ENCODE data around the gene PM20D2.

PM20D2 gene

GRCh38 chr6:89139509-89140346 is 6.1 kb upstream of the PM20D2 start:
- H3K9ac ChIP-seq (ENCODE audit: insufficient read length) = no peak overlapping the region
- H3K27ac ChIP-seq = no peak overlapping the region
- no peaks in the 10 kb centered on the region for H3K9me3 ChIP-seq (ENCODE audit: low read depth, low read length)
- DNase-seq (ENCODE audit: low read depth, low spot score) = no peak
- H3K4me3 ChIP-seq = no peak overlapping the region
- no peaks in the 10 kb centered on the region for H3K36me3 ChIP-seq (ENCODE audit: insufficient read depth, low read length)
- TF ChIP-seq FOXP2 (optimal IDR thresholded peaks at IDR 0.05; ENCODE audit: control extremely low read depth, extremely low read length, insufficient read depth) (no peak), EZH2 (IDR thresholded peaks at IDR 0.05) (no peak), POLR2AphosphoS5 (IDR thresholded peaks at IDR 0.05; ENCODE audit: borderline replicate concordance, low read depth, low read length) (no peak)

- no peaks in the 10 kb centered on the region for H3K9me3 ChIP-seq (ENCODE audit: low read depth, low read length)
- no peak overlapping the region for H3K4me3 ChIP-seq
- H3K27ac ChIP-seq = no peak overlapping the region
- H3K9ac ChIP-seq (ENCODE audit: insufficient read length) = no peak overlapping the region
- DNase-seq (ENCODE audit: low read depth, low spot score) = no peak
- no peak for TF ChIP-seq POLR2AphosphoS5 (IDR thresholded peaks at IDR 0.05; ENCODE audit: borderline replicate concordance, low read depth, low read length)
- no peak for TF ChIP-seq FOXP2 (optimal IDR thresholded peaks at IDR 0.05; ENCODE audit: control extremely low read depth, extremely low read length, insufficient read depth)
- no peak for TF ChIP-seq EZH2 (IDR thresholded peaks at IDR 0.05)
- H3K36me3 ChIP-seq (ENCODE audit: insufficient read depth, low read length) = no peaks in the 10 kb centered on the region
Observed at GRCh38 chr6:89140347-89141156, 5.3 kb upstream of the PM20D2 start.

- DNase-seq (ENCODE audit: low read depth, low spot score) = no peak
- H3K36me3 ChIP-seq (ENCODE audit: insufficient read depth, low read length) = peaks cover 9% of the 10 kb centered on the region
- H3K9ac ChIP-seq (ENCODE audit: insufficient read length) = peak overlapping the region; percentile 21
- no peaks in the 10 kb centered on the region for H3K9me3 ChIP-seq (ENCODE audit: low read depth, low read length)
- no peak for TF ChIP-seq EZH2 (IDR thresholded peaks at IDR 0.05)
- peak; percentile 67 for TF ChIP-seq FOXP2 (optimal IDR thresholded peaks at IDR 0.05; ENCODE audit: control extremely low read depth, extremely low read length, insufficient read depth)
- TF ChIP-seq POLR2AphosphoS5 (IDR thresholded peaks at IDR 0.05; ENCODE audit: borderline replicate concordance, low read depth, low read length) = no peak
- H3K4me3 ChIP-seq = peak overlapping the region; percentile 93
- peak overlapping the region; percentile 74 for H3K27ac ChIP-seq
Observed at GRCh38 chr6:89144354-89144906, 1.4 kb upstream of the PM20D2 start.

- Histone ChIP-seq H3K9ac (ENCODE audit: insufficient read length) (peak overlapping the region; percentile 87), H3K4me3 (peak overlapping the region; percentile 93), H3K27ac (peak overlapping the region; percentile 74), H3K36me3 (ENCODE audit: insufficient read depth, low read length) (peaks cover 17% of the 10 kb centered on the region), H3K9me3 (ENCODE audit: low read depth, low read length) (no peaks in the 10 kb centered on the region)
- TF ChIP-seq FOXP2 (optimal IDR thresholded peaks at IDR 0.05; ENCODE audit: control extremely low read depth, extremely low read length, insufficient read depth) (no peak), POLR2AphosphoS5 (IDR thresholded peaks at IDR 0.05; ENCODE audit: borderline replicate concordance, low read depth, low read length) (no peak), EZH2 (IDR thresholded peaks at IDR 0.05) (no peak)
- DNase-seq (ENCODE audit: low read depth, low spot score) = no peak
Observed at GRCh38 chr6:89145091-89145955, 532 bp upstream of the PM20D2 start.

- no peak for DNase-seq (ENCODE audit: low read depth, low spot score)
- peak overlapping the region; percentile 87 for H3K9ac ChIP-seq (ENCODE audit: insufficient read length)
- TF ChIP-seq FOXP2 (optimal IDR thresholded peaks at IDR 0.05; ENCODE audit: control extremely low read depth, extremely low read length, insufficient read depth) (no peak), POLR2AphosphoS5 (IDR thresholded peaks at IDR 0.05; ENCODE audit: borderline replicate concordance, low read depth, low read length) (peak; percentile 45; the same call in 1 of the 2 replicates)
- peaks cover 20% of the 10 kb centered on the region for H3K36me3 ChIP-seq (ENCODE audit: insufficient read depth, low read length)
- H3K4me3 ChIP-seq = peak overlapping the region; percentile 93
- peak overlapping the region; percentile 74; the same call in 1 of the 2 replicates for H3K27ac ChIP-seq
- no peaks in the 10 kb centered on the region for H3K9me3 ChIP-seq (ENCODE audit: low read depth, low read length)
Observed at GRCh38 chr6:89146718-89147700, 1.2 kb downstream of the PM20D2 start.

- no peak overlapping the region for H3K27ac ChIP-seq
- TF ChIP-seq FOXP2 (optimal IDR thresholded peaks at IDR 0.05; ENCODE audit: control extremely low read depth, extremely low read length, insufficient read depth) = no peak
- no peak for TF ChIP-seq EZH2 (IDR thresholded peaks at IDR 0.05)
- no peak for TF ChIP-seq POLR2AphosphoS5 (IDR thresholded peaks at IDR 0.05; ENCODE audit: borderline replicate concordance, low read depth, low read length)
- no peaks in the 10 kb centered on the region for H3K9me3 ChIP-seq (ENCODE audit: low read depth, low read length)
- peak overlapping the region; percentile 11 for H3K4me3 ChIP-seq
- DNase-seq (ENCODE audit: low read depth, low spot score) = no peak
- H3K9ac ChIP-seq (ENCODE audit: insufficient read length) = peak overlapping the region; percentile 1
- peaks cover 29% of the 10 kb centered on the region for H3K36me3 ChIP-seq (ENCODE audit: insufficient read depth, low read length)
Observed at GRCh38 chr6:89148016-89148750, 2.3 kb downstream of the PM20D2 start.

All from SK-N-MC (cell line).